ENCODE measurements around the gene DNAH11. TPM values are rescaled to one million over a fixed set of nuclear protein-coding genes. Genes with fewer than 3 reads are reported as not detected.

The DNAH11 gene
- total and polyA plus RNA-seq, 2 of the 4 experiments (the other 2 are of a cell fraction) = not detected

DNA sequence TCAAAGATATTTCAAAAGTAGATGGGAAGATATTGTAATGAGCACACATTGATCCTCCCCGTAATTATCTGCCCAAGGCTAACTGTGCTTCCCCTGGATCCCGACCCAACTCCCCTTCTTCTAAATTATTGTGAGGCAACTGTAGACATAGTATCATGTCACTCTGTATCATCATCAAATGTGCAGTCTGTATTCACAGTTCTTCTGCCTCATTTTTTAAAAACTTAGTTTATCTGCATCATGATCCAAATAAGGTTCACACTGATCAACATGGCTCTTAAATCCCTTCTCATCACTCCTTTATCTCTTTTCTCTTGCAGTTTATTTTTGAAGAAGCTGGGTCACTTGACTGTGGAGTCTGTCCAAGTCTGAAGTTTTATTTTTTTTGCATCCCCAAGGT lies 375.4 kb downstream of the DNAH11 start:
- Histone ChIP-seq H4K91ac (ENCODE audit: insufficient read depth, low read depth, low read length) (no peak overlapping the region), H3K27me3 (ENCODE audit: control insufficient read depth, insufficient read depth, low read length) (no peaks in the 10 kb centered on the region), H3K9me3 (ENCODE audit: control insufficient read depth, insufficient read depth, low read length) (no peaks in the 10 kb centered on the region), H3K56ac (ENCODE audit: extremely low read depth, insufficient read depth, low read length) (no peak overlapping the region), H2BK120ac (ENCODE audit: low read depth, low read length) (no peak overlapping the region), H3K14ac (replicated peaks; ENCODE audit: low read depth, low read length) (no peak overlapping the region), H3K27ac (ENCODE audit: insufficient read depth, low read length) (no peak overlapping the region), H3K18ac (ENCODE audit: low read depth, low read length) (no peak overlapping the region), H3K23ac (ENCODE audit: low read depth, low read length) (no peak overlapping the region), H3K4me1 (ENCODE audit: control insufficient read depth, insufficient read depth, low read length) (no peaks in the 10 kb centered on the region), H2BK5ac (ENCODE audit: low read depth, low read length, poor library complexity, severe bottlenecking) (no peak overlapping the region), H3K9ac (ENCODE audit: low read depth, low read length) (no peak overlapping the region), H2BK15ac (ENCODE audit: low read depth, low read length) (no peak overlapping the region), H2BK20ac (ENCODE audit: low read depth, low read length) (no peak overlapping the region), H4K5ac (ENCODE audit: low read depth, low read length) (no peak overlapping the region), H3K79me1 (ENCODE audit: low read depth in 1 of 2, low read length in 2 of 2) (peaks cover 13 to 15% of the 10 kb centered on the region in 2 experiments; a peak in 2 of 4 replicates), H3K4me2 (ENCODE audit: low read depth, low read length) (no peak overlapping the region), H2AK9ac (replicated peaks; ENCODE audit: low read depth, low read length, poor library complexity) (no peak overlapping the region), H2AK5ac (ENCODE audit: low read depth, low read length) (no peak overlapping the region), H3K36me3 (ENCODE audit: control insufficient read depth, insufficient read depth, low read length) (peaks cover 12% of the 10 kb centered on the region; the same call in 1 of the 2 replicates), H2AFZ (replicated peaks; ENCODE audit: low read length, poor library complexity) (no peak overlapping the region), H4K20me1 (ENCODE audit: insufficient read depth, low read length) (no peaks in the 10 kb centered on the region), H4K8ac (ENCODE audit: low read depth in 2 of 2, low read length in 2 of 2) (no peak overlapping the region), H3K4ac (ENCODE audit: low read depth, low read length) (no peak overlapping the region), H3K4me3 (ENCODE audit: insufficient read depth, low read depth, low read length) (no peak overlapping the region), H3K9me1 (ENCODE audit: insufficient read depth, low read length) (no peaks in the 10 kb centered on the region)
- dilution Hi-C loops (cut with HindIII; ENCODE audit: low sequenced_read_pairs, unreplicated experiment) (no loop called here), in situ Hi-C loops (cut with MboI; ENCODE audit: low sequenced_read_pairs) (no loop called here), intact Hi-C loops (cut with micrococcal nuclease) (no loop called here)
- ATAC-seq (ENCODE audit: low read depth) (no peak), DNase-seq (no peak)
- CTCF ChIA-PET = no interaction called here
- BruUV-seq (replicated peaks) = no TSS peak
- TF ChIP-seq, protein P1, sequence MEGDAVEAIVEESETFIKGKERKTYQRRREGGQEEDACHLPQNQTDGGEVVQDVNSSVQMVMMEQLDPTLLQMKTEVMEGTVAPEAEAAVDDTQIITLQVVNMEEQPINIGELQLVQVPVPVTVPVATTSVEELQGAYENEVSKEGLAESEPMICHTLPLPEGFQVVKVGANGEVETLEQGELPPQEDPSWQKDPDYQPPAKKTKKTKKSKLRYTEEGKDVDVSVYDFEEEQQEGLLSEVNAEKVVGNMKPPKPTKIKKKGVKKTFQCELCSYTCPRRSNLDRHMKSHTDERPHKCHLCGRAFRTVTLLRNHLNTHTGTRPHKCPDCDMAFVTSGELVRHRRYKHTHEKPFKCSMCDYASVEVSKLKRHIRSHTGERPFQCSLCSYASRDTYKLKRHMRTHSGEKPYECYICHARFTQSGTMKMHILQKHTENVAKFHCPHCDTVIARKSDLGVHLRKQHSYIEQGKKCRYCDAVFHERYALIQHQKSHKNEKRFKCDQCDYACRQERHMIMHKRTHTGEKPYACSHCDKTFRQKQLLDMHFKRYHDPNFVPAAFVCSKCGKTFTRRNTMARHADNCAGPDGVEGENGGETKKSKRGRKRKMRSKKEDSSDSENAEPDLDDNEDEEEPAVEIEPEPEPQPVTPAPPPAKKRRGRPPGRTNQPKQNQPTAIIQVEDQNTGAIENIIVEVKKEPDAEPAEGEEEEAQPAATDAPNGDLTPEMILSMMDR (conservative IDR thresholded peaks at IDR 0.05; ENCODE audit: low read depth, low read length) = no peak
- TF ChIP-seq CEBPB (IDR thresholded peaks at IDR 0.05; ENCODE audit: low read depth, low read length) (no peak), SMC3 (IDR thresholded peaks at IDR 0.05; ENCODE audit: low read depth, low read length) (no peak)
- POLR2A ChIA-PET (ENCODE audit: unreplicated experiment) = no interaction called here
- WGBS, 2 experiments (ENCODE audit: extremely low coverage in 2 of 2, insufficient read length in 1 of 2) = no CpG with 5 or more reads among the region's 2 CpGs

All from IMR-90 (cell line).